ENCODE measurements around the gene DAP. TPM values are rescaled to one million over a fixed set of nuclear protein-coding genes. Genes with fewer than 3 reads are reported as not detected.

The DAP gene
- total RNA-seq, 2 donors from 2014 or later = 34.6 to 65.8 TPM

DNA sequence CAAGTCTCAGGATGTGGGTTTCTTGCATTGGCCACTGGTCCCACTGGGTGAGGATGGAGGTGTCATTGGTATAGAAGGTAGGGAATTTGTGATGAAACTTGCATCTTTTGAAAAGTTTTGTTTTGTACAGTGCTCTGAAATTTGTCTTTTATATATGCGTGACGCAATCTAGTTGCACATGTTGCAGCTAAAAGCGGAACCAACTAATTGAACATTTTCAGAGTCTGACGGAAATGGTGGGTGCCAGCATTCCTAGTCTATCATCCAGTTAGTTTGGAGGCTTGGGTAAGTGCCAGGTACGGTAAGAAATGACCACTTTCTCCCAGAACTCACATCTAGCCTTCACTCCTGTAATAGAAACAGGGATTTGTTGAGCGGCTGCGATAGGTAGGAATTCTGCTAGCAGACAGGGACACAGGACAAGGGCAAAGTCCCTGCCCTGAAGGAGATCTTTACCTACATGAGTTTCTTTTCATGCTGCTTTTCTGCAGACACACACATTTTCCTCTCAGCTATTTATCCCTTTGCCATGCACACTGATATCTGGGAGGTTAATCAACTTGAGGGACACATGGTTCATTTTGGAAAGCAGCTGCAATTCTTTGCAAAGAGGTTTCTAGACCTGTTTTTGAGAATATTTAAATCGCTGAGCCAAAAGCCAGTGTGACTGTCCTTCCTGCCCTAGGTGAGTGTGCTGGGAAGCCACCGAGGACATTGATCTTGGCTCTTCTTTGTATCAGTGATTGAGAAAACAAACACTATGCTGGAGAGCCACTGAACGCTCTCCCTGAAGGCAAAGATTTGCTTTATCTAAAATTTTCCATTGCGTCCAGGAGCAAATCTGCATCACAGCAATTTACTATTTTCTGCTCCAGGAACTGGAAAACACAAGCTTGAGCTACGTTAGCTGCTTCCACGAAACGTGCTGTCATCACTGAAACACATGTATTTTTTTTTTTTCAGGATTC, 89.7 kb downstream of the DAP start:
- no peak overlapping the region for H3K4me3 ChIP-seq
- H3K4me1 ChIP-seq = no peaks in the 10 kb centered on the region
- no peaks in the 10 kb centered on the region for H3K36me3 ChIP-seq
- no peak overlapping the region for H3K27ac ChIP-seq
- no peaks in the 10 kb centered on the region for H3K27me3 ChIP-seq
- DNase-seq (ENCODE audit: low spot score) = no peak
- TF ChIP-seq, protein P1, sequence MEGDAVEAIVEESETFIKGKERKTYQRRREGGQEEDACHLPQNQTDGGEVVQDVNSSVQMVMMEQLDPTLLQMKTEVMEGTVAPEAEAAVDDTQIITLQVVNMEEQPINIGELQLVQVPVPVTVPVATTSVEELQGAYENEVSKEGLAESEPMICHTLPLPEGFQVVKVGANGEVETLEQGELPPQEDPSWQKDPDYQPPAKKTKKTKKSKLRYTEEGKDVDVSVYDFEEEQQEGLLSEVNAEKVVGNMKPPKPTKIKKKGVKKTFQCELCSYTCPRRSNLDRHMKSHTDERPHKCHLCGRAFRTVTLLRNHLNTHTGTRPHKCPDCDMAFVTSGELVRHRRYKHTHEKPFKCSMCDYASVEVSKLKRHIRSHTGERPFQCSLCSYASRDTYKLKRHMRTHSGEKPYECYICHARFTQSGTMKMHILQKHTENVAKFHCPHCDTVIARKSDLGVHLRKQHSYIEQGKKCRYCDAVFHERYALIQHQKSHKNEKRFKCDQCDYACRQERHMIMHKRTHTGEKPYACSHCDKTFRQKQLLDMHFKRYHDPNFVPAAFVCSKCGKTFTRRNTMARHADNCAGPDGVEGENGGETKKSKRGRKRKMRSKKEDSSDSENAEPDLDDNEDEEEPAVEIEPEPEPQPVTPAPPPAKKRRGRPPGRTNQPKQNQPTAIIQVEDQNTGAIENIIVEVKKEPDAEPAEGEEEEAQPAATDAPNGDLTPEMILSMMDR (IDR thresholded peaks at IDR 0.05) = no peak
- H3K9me3 ChIP-seq = no peaks in the 10 kb centered on the region

DNA sequence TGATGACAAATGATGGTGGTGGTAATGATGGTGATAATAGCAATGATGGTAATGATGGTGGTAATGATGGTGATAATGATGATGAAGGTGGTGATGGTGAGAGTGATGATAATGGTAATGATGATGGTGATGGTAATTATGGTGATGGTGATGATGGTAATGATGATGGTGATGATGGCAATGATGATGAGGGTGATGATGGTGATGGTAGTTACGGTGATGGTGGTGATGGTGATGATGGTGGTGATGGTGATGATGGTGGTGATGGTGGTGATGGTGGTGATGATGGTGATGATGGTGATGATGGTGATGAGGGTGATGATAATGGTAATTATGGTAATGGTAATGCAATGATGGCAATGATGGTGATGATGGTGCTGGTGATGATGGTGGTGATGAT, 91.1 kb downstream of the DAP start:
- H3K27me3 ChIP-seq = no peaks in the 10 kb centered on the region
- TF ChIP-seq, protein P1 (IDR thresholded peaks at IDR 0.05) = no peak
- H3K4me3 ChIP-seq = no peak overlapping the region

DNA sequence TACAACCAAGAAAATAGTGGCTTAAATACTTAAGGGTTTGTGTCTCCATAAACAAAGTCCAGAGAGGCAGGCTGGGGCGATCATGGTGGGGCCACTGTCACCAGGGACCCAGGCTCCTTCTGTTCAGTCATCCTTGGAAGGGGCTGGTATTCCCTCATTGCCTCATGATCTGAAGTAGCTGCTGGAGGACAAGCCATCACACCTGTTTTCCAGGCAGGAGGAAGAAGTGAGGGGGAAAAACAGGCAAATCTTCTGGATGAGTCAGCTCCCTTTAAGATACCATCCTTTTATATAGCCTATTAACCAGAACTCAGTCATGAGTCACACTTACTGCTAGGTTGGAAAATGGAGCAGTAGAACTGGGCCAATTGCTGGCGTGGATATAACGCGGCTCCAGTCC, 92.3 kb downstream of the DAP start:
- no peak for DNase-seq (ENCODE audit: low spot score)
- H3K36me3 ChIP-seq = no peaks in the 10 kb centered on the region
- H3K27ac ChIP-seq = no peak overlapping the region
- H3K9me3 ChIP-seq = no peaks in the 10 kb centered on the region
- no peaks in the 10 kb centered on the region for H3K27me3 ChIP-seq
- peaks cover 0 to 2% of the 10 kb centered on the region in 2 donors for H3K4me1 ChIP-seq
- no peak overlapping the region for H3K4me3 ChIP-seq
- TF ChIP-seq, protein P1 (IDR thresholded peaks at IDR 0.05) = no peak

More for the DNA sequence above, 91.1 kb downstream of the DAP start:
- DNase-seq (ENCODE audit: low spot score) = no peak
- no peak overlapping the region for H3K27ac ChIP-seq
- no peaks in the 10 kb centered on the region for H3K9me3 ChIP-seq
- no peaks in the 10 kb centered on the region for H3K36me3 ChIP-seq
- H3K4me1 ChIP-seq = no peaks in the 10 kb centered on the region

DNA sequence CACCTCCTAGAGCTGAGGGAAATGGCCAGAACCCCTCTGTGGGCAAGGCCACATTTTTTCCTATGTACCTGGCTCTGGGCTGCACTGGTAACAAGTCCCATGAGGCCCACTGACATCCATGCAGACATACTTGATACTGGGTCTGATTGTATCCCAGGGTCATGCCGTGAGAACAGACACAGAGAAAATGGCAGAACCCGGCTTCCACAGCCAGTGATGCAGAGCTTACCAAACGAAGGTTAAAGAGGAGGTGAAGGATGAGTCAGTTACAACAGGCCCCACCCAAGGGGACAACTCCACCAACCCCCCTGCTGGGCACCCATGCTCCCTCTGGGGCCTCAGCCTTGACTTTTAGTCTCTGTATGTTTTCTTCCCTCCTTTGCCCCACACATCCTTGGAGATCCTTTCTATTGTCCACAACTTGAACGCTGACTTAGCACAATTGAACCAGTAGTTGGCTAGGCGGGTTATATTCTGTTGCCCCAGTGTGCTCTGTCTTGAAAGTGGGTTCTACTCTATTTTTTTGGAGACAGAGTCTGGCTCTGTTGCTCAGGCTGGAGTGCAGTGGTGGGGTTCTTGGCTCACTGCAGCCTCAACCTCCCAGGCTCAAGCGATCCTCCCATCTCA, 93.5 kb downstream of the DAP start:
- H3K9me3 ChIP-seq = no peaks in the 10 kb centered on the region
- no peaks in the 10 kb centered on the region for H3K27me3 ChIP-seq
- peaks cover 0 to 5% of the 10 kb centered on the region in 2 donors for H3K4me1 ChIP-seq
- TF ChIP-seq, protein P1 (IDR thresholded peaks at IDR 0.05) = no peak
- no peak overlapping the region for H3K4me3 ChIP-seq
- no peaks in the 10 kb centered on the region for H3K36me3 ChIP-seq
- no peak for DNase-seq (ENCODE audit: low spot score)
- no peak overlapping the region for H3K27ac ChIP-seq

DNA sequence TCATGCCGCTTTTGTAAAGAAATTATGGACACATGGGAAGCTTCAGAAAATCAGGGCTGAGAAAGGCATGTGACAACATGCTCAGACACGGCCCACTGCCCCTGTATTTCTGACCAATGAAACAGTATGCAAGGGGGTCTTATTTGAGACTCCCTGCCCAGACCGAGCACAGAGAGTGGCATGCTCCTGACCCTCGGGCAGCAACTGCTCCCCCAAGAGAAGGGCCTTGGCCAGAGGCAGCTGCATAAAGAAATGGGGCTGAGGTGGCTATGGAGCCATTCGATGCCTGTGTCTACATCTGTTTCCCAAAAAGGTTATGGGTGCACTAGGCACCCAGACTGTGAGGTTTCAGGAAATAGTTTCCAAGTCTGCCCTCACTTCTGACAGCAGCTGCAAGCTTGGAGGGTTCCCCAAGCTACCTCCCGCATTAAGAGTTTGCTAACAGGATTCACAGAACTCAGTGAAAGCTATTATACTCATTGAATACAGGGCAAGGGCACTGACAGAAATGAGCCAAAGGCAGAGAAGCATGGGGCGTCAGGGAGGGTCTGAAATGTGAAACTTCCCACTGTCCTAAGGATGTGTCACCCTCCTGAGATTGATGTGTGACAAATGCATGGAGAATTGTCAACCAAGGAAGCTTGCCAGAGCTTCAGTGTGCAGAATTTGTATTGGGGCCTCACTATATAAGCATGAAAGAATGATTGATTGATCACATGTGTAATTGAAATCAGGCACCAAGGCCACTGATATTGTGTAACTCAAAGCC, 94.3 kb downstream of the DAP start:
- H3K4me1 ChIP-seq = peaks cover 0 to 5% of the 10 kb centered on the region in 2 donors

More for the DNA sequence above, 94.3 kb downstream of the DAP start:
- DNase-seq (ENCODE audit: low spot score) = no peak
- H3K27me3 ChIP-seq = no peaks in the 10 kb centered on the region
- no peaks in the 10 kb centered on the region for H3K36me3 ChIP-seq
- no peak overlapping the region for H3K4me3 ChIP-seq
- H3K27ac ChIP-seq = no peak overlapping the region
- H3K9me3 ChIP-seq = no peaks in the 10 kb centered on the region
- TF ChIP-seq, protein P1 (IDR thresholded peaks at IDR 0.05) = no peak
